Activated CD8-positive, alpha-beta memory T cell treated with anti-CD3 and anti-CD28 coated beads, Interleukin-2, amount 50 U/mL, for 1 hour (primary cell): ENCODE results near the gene AIG1.
"Not testable (repeated sequence)": the region's sequence is repeated elsewhere in the genome, so short reads cannot be mapped to it uniquely, and the experiment has no call there.

Source experiments
- DNase-seq: peaks from one replicate; pipeline ENCODE4 v3.0.0-alpha.2; 2020; ENCODE audit errors: extremely low read depth

Gene AIG1

DNA sequence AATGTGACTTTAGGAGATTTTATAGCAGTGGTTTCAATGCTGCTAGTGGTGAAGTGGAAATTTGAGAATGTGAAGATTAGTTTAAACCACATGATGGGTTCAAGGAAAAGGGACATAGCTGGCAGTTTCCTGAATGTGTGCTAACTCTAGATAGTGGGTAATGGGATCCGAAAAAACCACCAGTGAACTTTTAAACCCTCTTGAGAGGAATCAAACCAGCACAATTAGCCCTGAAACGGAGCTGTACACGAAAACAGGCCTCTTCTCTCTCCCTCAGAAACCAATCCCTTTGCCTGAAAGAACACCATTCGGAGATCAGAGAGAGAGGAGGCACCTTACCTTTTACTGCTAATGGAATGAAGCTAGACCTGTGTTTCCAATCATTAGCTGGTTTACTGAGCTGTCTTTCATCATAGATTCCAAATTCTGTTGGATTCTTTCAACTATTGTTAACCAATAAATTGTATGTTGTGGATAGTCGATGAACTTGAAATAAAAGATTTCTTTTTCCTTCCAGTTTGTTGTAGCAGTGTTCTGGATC is 103.9 kb downstream of the AIG1 start:
- DNase-seq = no peak

DNA sequence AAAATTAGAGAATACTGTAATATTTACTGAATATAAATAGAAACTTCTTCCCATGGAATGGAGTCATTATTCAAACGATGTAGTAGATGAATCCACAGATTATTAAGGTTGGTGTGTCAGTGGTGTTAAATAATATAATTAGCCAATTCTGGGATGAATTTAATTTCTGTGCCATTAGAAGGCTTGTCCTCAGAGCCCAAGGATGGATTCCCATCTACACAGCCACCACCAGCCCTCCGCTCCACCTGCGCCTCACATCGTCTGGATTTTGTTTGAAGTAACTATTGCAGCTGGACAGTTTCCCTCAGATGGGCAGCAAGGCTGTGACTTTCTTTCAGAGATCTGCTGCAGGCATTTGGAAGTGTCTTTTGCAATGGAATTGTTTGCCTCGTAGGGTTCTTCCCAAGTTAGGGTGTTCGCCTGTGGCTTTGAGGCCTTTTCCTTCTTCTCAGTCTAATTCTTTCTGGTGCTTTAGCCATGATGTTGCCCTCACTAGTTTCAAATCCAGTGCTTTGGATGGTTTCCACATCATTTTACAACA is 104.7 kb downstream of the AIG1 start:
- no peak for DNase-seq

DNA sequence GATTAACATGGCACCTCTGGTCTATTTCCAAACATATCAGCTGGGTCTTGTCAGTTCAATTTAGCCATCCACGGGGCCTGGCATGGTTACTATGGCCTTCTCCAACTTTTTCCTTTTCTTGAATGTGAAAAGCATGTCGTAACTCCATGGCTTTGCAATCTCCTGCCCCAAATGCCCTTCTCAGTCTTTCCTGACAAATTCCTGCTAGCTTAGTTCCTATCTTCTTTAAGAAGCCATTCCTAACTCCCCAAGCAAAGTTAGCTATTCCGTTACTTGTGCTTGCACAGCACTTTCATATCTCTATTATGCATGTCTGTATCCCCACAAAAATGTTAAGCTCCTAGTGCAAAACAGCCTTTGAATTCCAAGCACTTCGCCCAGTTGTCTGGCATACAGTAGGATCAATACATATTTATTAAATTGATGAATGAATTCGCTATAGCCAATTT is 105.6 kb downstream of the AIG1 start:
- no peak for DNase-seq

DNA sequence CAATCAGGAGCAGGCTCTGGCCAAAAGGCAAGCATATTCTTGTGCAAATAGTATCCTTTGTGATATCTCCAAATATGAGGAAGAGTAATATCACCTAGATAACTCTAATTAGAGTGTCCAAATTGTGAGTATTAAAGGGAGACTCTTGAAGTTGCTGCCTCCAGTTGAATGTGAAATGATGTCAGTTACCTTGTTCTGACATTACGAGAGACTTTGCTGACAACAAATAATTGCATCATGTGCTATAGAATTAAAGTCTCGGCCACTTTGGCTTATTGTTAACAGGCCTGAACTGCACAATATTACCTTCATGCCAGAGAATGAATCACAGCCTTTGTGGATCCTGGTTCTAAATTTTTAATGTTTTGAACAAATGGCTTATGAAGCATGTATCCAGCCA is 106.5 kb downstream of the AIG1 start:
- no peak for DNase-seq

DNA sequence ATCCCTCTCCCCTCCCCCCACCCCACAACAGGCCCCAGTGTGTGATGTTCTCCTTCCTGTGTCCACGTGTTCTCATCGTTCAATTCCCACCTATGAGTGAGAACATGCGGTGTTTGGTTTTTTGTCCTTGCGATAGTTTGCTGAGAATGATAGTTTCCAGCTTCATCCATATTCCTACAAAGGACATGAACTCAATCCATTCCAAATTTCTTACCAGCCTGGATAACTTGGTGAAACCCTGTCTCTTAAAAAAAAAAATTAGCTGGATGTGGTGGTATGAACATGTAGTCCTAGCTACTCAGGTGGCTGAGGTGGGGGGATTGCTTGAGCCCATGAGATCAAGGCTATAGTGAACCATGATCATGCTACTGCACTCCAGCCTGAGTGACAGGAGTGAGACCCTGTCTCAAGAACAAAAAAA is 107.7 kb downstream of the AIG1 start:
- not testable (repeated sequence) for DNase-seq

DNA sequence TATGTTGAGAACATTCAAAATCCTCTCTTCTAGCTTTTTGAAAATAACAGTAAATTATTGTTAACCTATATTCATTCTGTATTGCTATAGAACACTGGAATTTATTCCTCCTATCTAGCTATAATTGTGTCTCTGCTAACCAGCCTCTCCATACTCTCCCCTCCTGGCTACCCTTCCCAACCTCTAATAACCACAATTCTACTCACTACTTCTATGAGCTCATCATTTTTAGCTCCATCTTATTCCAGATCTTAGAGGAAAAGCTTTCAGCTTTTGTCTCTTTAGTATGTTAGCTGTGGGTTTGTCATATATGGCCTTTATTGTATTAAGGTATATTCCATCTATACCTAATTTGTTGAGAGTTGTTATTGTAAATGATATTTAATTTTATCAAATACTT is 108.8 kb downstream of the AIG1 start:
- no peak for DNase-seq

DNA sequence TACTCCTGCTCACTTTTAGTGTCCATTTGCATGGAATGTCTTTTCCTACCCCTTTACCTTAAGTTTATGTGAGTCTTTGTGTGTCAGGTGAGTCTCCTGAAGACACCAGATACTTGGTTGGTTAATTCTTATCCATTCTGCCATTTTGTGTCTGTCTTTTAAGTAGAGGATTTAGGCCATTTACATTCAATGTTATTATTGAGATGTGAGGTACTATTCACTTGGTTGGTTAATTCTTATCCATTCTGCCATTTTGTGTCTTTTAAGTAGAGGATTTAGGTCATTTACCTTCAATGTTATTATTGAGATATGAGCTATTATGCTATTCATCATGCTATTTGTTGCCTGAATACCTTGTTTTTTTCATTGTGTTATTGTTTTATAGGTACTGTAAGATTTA is 113.8 kb downstream of the AIG1 start:
- no peak for DNase-seq

DNA sequence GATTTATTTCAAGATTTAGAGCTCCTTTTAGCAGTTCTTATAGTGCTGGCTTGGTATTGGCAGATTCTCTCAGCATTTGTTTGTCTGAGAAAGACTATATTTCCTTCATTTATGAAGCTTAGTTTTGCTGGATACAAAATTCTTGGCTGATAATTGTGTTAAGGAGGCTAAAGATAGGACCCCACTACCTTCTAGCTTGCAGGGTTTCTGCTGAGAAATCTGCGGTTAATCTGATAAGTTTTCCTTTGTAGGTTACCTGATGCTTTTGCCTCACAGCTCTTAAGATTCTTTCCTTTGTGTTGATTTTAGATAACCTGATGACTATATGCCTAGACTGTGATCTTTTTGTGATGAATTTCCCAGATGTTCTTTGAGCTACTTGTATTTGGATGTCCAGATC is 114.3 kb downstream of the AIG1 start:
- DNase-seq = no peak

DNA sequence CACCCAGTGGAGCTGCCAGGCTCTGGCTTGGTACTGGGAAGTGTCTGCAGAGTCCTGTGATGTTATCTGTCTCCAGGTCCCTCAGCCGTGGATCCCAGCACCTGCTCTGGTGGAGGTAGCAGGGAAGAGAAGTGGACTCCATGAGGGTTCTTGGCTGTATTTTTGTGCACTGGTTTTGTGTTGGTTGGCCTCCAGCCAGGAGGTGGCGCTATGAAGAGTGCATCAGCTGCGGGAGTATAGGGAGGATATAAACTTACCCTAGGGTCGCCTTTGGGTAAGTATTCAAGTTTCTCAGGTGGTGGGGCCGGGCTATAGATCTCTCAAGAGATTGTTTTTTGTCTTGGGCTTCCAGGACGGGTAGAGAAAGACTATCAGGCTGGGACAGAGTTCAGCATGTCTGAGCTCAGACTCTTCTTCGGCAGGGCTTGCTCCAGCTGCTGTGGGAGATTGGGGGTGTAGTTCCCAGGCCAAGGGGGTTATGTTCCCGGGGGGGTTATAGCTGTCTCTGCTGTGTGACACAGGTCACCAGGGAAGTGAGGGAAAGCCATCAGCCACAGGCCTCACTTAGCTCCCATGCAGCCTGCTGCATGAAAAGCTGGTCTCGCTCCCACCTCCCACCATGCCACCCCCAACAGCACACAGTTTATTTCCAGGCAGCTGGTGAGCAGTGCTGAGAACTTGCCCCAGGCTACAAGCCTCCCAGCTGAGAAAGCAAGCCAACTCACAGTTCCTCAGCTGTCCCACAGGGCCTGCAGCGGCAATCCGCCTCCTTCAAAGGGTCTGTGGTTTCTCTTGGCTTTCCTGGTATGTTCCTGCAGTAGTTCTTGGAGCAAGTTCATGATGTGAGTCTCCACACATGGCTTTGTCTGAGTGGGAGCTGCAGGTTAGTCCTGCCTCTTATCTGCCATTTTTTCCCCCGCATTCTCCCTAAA is 115.7 kb downstream of the AIG1 start:
- DNase-seq = no peak

DNA sequence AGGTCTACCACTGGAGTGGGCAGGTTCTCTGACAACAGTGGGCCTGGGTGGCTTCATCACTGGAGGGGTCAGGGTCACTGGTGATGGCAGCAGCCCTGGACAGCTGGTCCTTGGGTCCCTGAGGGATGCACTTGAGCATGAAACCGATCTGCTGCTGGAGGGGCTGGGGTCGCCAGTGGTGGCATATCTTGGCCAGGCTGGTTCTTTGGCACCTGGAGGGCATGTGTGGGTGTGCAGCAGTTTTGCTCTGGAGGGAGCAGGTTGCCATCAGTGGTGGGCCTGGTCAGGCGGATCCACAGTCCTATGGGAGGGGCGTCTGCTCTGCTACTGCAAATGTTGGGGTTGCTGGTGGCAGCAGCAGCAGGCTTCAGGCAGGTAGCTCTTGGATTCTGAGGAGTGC is 117.0 kb downstream of the AIG1 start:
- DNase-seq = no peak

DNA sequence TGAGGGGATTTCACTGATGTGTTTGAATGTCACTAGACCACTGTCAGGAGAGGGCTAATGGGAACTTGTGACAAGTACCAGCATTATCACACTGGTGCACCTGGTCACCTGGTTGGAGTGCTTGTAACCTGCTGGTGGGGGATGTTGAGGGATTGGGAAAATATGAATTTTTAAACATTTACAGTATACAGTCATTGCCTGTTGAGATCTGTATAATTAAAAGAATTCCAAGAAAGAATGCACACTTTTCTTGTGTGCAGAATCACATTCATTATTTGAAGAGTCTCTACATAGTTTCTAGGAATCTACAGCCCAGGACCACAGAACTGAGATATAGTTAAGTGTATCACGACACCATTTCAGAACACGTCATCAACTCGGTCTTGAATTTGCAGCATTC is 118.4 kb downstream of the AIG1 start:
- no peak for DNase-seq

DNA sequence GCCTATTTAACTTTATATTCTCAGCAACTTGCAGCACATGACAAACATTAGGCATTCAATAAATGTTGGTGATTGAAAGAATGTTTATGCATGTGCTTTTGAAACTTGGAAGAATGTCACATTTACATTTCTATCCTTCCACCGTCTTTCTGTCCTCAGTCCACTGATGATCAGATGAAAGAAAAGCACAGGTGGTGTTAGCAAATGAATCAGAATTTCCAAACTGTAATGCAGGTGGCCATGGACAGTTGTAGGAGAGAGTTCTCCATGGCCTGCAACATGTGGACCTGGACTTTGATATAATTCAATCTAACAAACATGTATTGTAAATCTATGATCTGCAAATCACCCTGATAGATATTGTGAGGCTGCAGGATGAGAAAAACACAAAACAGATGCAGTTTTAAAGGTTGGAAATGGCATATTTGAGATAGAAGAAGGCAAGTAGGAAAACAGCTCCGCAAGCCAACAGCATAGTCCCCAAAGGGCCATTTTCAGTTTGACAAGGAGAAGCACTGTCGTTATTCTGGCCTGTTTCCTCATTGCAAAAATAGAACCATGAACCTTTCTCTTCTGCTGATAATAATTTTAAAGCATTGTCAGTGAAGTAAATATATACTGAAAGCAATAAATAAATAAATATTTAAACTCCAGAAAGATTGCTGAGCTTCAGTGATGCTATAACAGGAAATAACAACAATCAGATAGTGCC is 119.4 kb downstream of the AIG1 start:
- DNase-seq = no peak

DNA sequence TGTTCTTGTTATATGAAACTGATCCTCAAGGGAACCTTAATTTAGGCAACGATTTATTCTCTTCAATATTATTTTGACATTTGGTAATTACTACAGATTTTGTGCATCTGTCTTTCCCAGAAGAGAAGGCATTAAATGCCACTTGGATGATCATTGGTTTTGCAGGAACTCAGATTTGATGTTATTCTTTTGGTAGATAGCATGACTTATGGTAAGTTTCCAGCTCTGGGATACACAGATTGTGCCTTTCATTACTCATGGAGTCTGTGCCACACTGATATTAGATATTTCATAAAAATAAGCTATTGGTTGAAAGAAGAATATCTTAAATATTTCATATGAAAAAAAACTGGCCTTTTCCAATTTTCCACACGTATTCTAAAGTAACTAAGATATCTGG is 120.1 kb downstream of the AIG1 start:
- DNase-seq = no peak

DNA sequence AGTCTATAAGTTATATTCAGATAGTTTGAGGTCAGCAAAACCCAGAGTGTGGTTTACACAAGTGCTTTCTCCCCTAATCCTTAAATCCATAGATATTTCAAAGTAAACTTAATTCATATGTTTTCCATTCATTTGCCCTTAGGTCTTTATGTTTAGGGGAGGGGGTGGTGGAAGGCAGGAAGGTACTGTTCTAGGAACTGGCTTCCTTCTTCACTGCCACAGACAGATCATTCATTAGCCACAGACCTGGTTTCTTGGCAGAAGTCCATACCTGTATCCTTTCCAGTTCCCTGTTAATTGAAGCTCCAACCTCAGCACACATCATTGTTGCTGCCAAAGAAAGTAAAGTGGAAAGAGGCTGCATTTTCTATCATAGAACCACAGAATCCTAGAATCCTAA is 123.0 kb downstream of the AIG1 start:
- no peak for DNase-seq

DNA sequence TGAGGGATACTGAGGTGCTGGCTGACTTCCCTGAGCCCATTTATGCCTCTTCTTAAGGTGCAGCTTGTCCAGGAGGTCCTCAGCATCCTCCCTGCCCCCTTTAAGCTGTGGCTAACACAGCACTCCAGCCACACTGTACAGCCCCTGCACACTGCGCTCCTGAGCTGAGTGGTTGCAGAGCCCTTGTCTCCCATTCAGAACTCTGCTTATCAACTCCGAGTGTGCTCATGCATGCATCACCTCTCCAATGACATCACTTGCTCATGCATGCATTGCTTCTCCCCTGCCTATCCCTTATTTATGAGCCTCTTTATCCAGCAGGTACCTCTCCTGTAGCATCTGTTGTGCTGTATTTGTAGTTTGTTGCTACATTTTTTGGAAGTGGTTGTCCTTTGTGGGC is 124.6 kb downstream of the AIG1 start:
- DNase-seq = no peak

DNA sequence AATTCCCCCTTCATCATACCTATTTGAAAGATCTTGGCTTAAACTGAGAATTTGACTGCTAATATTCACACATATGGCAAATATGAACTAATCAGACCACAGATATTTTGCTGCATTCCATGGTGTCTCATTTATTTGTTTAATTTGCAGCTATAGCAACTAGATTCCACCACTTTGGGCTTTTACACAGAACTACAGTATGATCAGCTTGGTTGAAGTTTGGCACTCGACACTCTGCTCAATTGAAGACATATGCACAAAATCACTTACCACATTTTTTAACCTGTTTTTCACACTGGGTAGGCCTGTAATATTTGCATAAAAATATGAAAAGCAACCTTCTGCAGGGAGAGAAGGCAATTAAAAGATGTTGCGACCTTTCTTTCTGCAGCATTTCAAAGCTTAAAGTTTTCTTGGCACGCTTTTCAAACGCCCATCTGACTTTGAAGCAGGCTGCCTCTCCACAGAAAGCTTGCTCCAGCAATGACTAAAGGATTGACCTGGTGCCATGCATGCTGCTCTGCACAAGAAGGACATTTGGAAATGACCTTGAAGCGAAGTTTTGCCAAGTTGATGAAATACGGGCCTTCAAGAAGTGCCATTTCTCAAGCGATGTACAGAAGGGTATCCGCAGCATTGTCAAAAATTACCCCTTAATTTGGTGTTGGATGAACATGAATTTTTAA is 126.7 kb downstream of the AIG1 start:
- DNase-seq = no peak

DNA sequence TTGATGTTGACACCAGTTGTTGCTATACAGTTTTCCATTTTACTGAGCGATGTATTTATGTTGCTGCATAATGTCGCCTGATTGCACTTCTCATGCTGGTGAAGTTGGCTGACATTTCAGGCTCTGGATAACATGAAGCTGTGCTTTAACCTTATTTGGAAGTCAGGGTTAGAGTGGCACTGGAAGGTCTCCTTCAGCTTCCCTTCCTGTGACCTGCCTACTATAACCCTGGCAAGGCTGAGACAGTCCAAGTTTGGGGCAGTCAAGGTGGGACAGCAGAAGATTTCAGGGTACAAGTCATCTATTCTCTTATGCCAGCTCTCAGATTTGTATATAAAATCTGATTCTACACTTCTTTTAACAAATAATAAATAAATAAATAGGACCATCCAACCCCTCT is 127.6 kb downstream of the AIG1 start:
- no peak for DNase-seq

DNA sequence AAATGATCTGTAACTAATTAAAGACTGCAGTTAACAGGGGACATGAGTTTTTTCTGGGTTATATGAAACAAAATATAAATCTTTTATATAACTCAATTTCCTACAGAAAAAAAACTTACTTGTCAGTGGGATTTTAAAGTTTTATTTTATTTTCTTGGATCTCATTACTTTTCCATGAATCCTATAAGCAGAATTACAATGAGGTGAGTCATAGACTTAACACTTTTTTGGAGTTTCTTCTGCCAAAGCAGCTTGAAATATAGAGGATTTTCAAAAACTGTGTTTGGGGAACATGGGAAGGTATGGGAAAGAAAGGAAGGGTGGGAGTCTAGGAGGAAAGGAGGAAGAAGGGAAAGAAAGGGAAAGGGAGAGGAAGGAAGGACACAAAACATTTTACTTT is 130.7 kb downstream of the AIG1 start:
- no peak for DNase-seq

DNA sequence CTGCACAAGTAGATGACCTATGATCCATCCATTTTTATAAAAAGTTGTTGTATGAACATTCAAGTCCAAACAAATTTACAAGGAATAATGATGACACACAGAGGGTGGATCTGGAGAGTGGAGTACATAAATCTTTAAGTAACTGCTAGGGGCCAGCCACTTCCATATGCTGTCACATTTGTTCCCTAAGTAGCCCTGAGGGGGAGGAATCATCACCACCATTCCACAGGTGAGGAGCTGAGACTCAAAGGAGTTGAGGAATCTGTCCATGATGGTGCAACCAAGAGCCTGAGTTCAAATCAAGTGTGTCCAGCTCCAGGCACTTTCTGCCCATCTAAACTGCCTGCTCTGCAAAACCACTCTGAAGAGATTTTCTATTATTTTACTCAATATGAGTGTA is 132.1 kb downstream of the AIG1 start:
- no peak for DNase-seq

DNA sequence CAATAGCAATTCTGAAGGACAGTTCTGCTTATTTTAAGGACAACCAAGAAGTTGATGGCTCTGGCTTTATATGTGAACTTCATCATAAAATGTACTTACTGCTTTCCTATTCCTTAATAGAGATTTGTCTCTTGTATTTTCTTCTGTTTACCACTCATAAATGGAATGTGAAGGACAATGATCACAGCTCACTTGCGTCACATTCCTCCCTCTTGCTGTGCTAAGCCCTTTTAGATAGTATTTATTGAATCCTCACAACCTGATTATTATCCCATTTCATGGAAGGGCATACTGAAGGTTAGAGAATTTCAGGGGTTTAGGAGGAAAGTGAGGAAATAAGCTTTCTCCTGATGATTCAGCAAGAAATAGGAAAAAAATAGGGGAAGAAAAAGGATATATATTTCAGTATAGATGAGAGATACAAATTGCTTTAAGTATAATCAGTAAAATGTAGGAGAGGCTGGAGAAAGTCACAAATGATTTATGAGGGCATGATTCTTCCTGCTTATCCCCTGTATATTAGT is 132.9 kb downstream of the AIG1 start:
- no peak for DNase-seq

DNA sequence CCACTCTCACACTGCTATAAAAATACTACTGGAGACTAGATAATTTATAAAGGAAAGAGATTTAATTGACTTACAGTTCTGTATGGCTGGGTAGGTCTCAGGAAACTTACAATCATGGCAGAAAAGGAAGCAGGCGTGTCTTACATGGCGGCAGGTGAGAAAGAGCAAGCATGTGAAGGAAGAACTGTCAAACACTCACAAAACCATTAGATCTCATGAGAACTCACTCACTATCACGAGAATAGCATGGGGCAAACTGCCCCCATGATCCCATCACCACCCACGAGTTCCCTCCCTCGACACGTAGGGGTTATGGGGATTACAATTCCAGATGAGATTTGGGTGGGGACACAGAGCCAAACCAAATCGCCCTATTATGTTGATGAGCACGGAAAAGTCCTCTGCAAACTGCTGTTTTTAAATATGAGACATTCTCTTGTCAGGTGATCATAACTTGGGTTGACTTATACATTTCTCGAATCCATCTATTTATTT is 133.5 kb downstream of the AIG1 start:
- no peak for DNase-seq
